HEK293 (cell line): ENCODE results near the gene SYCP2.

Experiments used
- CTCF ChIA-PET: fragments of 350-600 bp; formaldehyde crosslinking; extraction: SDS; loops from one replicate; lab custom pipeline; 2021; ENCODE audit warnings: antibody characterized with exemption; lab: Yijun Ruan, JAX
- POLR2A ChIA-PET: fragments of 300-600 bp; formaldehyde crosslinking; extraction: SDS; loops from one replicate; lab custom pipeline; 2020; ENCODE audit warnings: antibody characterized with exemption, inconsistent platforms; lab: Yijun Ruan, JAX
- H3K27ac ChIP-seq: fragments of 200-500 bp; sonication (Bioruptor generic); 2 replicates; pipeline ENCODE4 v1.5.1; 2014; ENCODE audit warnings: low read depth, low read length, control low read depth, inconsistent platforms; ENCODE audit errors: extremely low read depth
- H3K36me3 ChIP-seq, 2 experiments: fragments of 200-500 bp in 1 of 2; sonication (Bioruptor generic) in 1 of 2; 1 replicate in 1 of 2; 2 replicates in 1 of 2; pipeline ENCODE4 v1.5.1; 2014 to 2017; ENCODE audit warnings: inconsistent platforms in 2 of 2, low read length in 2 of 2; ENCODE audit not compliant: control insufficient read depth in 2 of 2, insufficient read depth in 1 of 2
- H3K4me1 ChIP-seq: fragments of 200-500 bp; sonication (Bioruptor generic); 2 replicates; pipeline ENCODE4 v1.5.1; 2014; ENCODE audit warnings: mild to moderate bottlenecking, low read length, inconsistent platforms; ENCODE audit not compliant: control insufficient read depth, insufficient read depth
- H3K4me3 ChIP-seq: 2 replicates; pipeline ENCODE4 v1.5.1; 2011; ENCODE audit warnings: low read depth, mild to moderate bottlenecking, control low read depth, low read length, moderate library complexity
- H3K9me3 ChIP-seq: fragments of 200-500 bp; sonication (Bioruptor generic); 2 replicates; pipeline ENCODE4 v1.5.1; 2014; ENCODE audit warnings: low read depth, low read length, inconsistent platforms; ENCODE audit not compliant: control insufficient read depth, insufficient read depth
- FEZF1 ChIP-seq: fragments of 450-650 bp; formaldehyde crosslinking; IDR thresholded peaks from 2 replicates; pipeline ENCODE4 v1.5.1; 2016; ENCODE audit warnings: missing biosample characterization, missing genetic modification characterization
- GFI1B ChIP-seq: fragments of 450-650 bp; formaldehyde crosslinking; IDR thresholded peaks from 2 replicates; pipeline ENCODE4 v1.5.1; 2016; ENCODE audit warnings: missing biosample characterization, missing genetic modification characterization
- SP2 ChIP-seq: fragments of 450-650 bp; formaldehyde crosslinking; IDR thresholded peaks from 2 replicates; pipeline ENCODE4 v1.5.1; 2016; ENCODE audit warnings: missing biosample characterization, missing genetic modification characterization
- SP3 ChIP-seq: fragments of 450-650 bp; formaldehyde crosslinking; IDR thresholded peaks from 2 replicates; pipeline ENCODE4 v1.5.1; 2016; ENCODE audit warnings: missing biosample characterization, missing genetic modification characterization
- ZEB2 ChIP-seq: fragments of 450-650 bp; formaldehyde crosslinking; IDR thresholded peaks from 2 replicates; pipeline ENCODE4 v1.5.1; 2016; ENCODE audit warnings: missing biosample characterization, missing genetic modification characterization
- ZFP69B ChIP-seq: fragments of 450-650 bp; formaldehyde crosslinking; IDR thresholded peaks from 2 replicates; pipeline ENCODE4 v1.5.1; 2016; ENCODE audit warnings: missing biosample characterization, missing genetic modification characterization
- ZNF10 ChIP-seq: fragments of 450-650 bp; formaldehyde crosslinking; IDR thresholded peaks from 2 replicates; pipeline ENCODE4 v1.5.1; 2017; ENCODE audit warnings: missing biosample characterization, missing genetic modification characterization
- ZNF311 ChIP-seq: fragments of 450-650 bp; formaldehyde crosslinking; IDR thresholded peaks from 2 replicates; pipeline ENCODE4 v1.5.1; 2017; ENCODE audit warnings: missing biosample characterization, missing genetic modification characterization, borderline replicate concordance
- ZNF335 ChIP-seq: fragments of 450-650 bp; formaldehyde crosslinking; conservative IDR thresholded peaks from 2 replicates; pipeline ENCODE4 v1.5.1; 2016; ENCODE audit warnings: missing biosample characterization, missing genetic modification characterization
- ZNF561 ChIP-seq: fragments of 450-650 bp; IDR thresholded peaks from 2 replicates; pipeline ENCODE4 v1.5.1; 2018; ENCODE audit warnings: missing biosample characterization, missing genetic modification characterization, borderline replicate concordance
- ZNF600 ChIP-seq: fragments of 450-650 bp; formaldehyde crosslinking; IDR thresholded peaks from 2 replicates; pipeline ENCODE4 v1.5.1; 2016; ENCODE audit warnings: missing biosample characterization, missing genetic modification characterization
- ZNF629 ChIP-seq: fragments of 450-650 bp; formaldehyde crosslinking; IDR thresholded peaks from 2 replicates; pipeline ENCODE4 v1.5.1; 2017; ENCODE audit warnings: missing biosample characterization, missing genetic modification characterization
- ZNF658 ChIP-seq: fragments of 450-650 bp; formaldehyde crosslinking; IDR thresholded peaks from 2 replicates; pipeline ENCODE4; 2016; ENCODE audit warnings: missing biosample characterization, missing genetic modification characterization
- ZNF670 ChIP-seq: fragments of 450-650 bp; formaldehyde crosslinking; IDR thresholded peaks from 2 replicates; pipeline ENCODE4 v1.5.1; 2016; ENCODE audit warnings: missing biosample characterization, missing genetic modification characterization, low read depth
- ZNF777 ChIP-seq: fragments of 450-650 bp; formaldehyde crosslinking; IDR thresholded peaks from 2 replicates; pipeline ENCODE4 v1.5.1; 2017; ENCODE audit warnings: missing biosample characterization, missing genetic modification characterization, borderline replicate concordance
- ZNF843 ChIP-seq: fragments of 450-650 bp; formaldehyde crosslinking; IDR thresholded peaks from 2 replicates; pipeline ENCODE4 v1.5.1; 2016; ENCODE audit warnings: missing biosample characterization, missing genetic modification characterization
- TF ChIP-seq, protein P1 (sequence below): fragments of 450-650 bp; formaldehyde crosslinking; IDR thresholded peaks from 2 replicates; pipeline ENCODE4 v1.5.1; 2016; ENCODE audit warnings: missing biosample characterization, missing genetic modification characterization
- TF ChIP-seq, protein P2 (sequence below): fragments of 450-650 bp; IDR thresholded peaks from 2 replicates; pipeline ENCODE4 v1.5.1; 2018; ENCODE audit warnings: missing biosample characterization, mild to moderate bottlenecking, missing genetic modification characterization
- TF ChIP-seq, protein P3 (sequence below): fragments of 450-650 bp; formaldehyde crosslinking; IDR thresholded peaks from 2 replicates; pipeline ENCODE4 v1.5.1; 2017; ENCODE audit warnings: missing biosample characterization, mild to moderate bottlenecking, missing genetic modification characterization, moderate library complexity
- TF ChIP-seq, protein P4 (sequence below): fragments of 450-650 bp; formaldehyde crosslinking; IDR thresholded peaks from 2 replicates; pipeline ENCODE4 v1.5.1; 2017; ENCODE audit warnings: missing biosample characterization, missing genetic modification characterization
- TF ChIP-seq, protein P5 (sequence below): fragments of 450-650 bp; formaldehyde crosslinking; conservative IDR thresholded peaks from 2 replicates; pipeline ENCODE4 v1.5.1; 2016; ENCODE audit warnings: low read depth, missing biosample characterization, missing genetic modification characterization

The SYCP2 gene

DNA sequence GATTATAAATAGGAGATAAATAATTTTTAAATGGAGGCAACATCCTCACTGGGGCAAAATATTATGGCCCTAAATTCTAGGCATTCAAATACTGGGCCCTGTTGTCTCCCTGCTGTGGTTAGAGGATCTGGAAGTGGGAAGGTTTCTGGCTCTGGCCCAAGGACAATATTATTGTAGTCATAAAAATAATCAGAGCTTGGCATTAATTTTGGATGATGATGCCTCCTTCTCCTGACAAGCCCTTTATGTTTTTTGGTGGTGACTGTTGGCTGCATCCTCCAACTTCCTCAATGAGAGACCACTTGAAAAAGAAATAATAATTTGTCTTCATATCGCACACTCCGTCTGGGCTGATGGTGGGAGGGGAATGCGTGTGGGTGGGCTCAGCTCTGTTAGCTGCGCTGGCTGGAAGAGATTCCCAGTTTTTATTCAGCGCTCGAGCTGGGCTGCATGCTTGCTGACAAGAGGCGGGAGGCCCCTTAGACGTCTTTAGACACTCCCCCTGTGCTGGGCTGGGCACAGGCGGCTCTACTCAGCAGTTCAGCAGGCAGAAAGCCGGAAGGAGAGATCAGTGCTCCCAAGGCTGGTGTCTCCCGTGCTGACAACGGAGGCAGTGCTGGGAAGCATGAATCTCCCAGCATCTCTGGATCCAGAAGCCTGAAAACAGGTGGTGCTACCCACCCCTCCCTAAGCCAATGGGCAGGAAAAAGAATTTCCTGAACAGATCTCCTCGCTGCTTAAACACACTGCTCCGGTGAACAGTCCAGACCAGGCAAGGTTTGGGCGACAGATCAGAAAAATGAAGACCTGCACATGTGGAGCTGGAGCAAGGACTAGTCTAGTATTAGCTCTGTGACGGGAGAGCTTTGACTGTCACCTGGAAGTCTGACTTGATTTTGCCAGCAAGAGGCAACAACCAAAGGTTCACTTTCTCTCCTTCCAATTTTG is 97.7 kb downstream of the SYCP2 start:
- H3K9me3 ChIP-seq = no peaks in the 10 kb centered on the region
- H3K27ac ChIP-seq = peak overlapping the region; percentile 77
- H3K4me3 ChIP-seq = peak overlapping the region; percentile 16
- no peaks in the 10 kb centered on the region for H3K36me3 ChIP-seq
- ChIA-PET CTCF (interaction anchor here (0.7 to 8.2 kb wide), 5 partner anchors 14 to 105 kb away, joined by 3 to 94 read pairs (median 4); partner anchors contain the start of genes FAM217B and PPP1R3D), POLR2A (interaction anchor here (0.8 to 1.7 kb wide), 3 partner anchors 14 to 104 kb away, joined by 3 to 6 read pairs (median 4); partner anchors contain the start of genes FAM217B and PPP1R3D)
- peaks cover 22% of the 10 kb centered on the region for H3K4me1 ChIP-seq
- TF ChIP-seq ZEB2 (0 out of 2 replicates have a peak, but pooled peaks have one; percentile 76), SP3 (peak; percentile 66; the same call in 1 of the 2 replicates), ZNF629 (tag by site-specific recombination) (peak; percentile 52; the same call in 1 of the 2 replicates), ZNF670 (tag by site-specific recombination) (no peak), ZNF600 (peak; percentile 52), ZNF777 (tag by site-specific recombination) (no peak), ZNF843 (peak; percentile 46; the same call in 1 of the 2 replicates), SP2 (tag by site-specific recombination) (peak; percentile 77), ZFP69B (tag by site-specific recombination) (0 out of 2 replicates have a peak, but pooled peaks have one; percentile 11), ZNF335 (peak; percentile 80), ZNF311 (tag by site-specific recombination) (no peak), GFI1B (tag by site-specific recombination) (no peak; the same call in 1 of the 2 replicates), ZNF10 (peak; percentile 76; the same call in 1 of the 2 replicates), ZNF658 (tag by site-specific recombination) (no peak), ZNF561 (peak; percentile 68; the same call in 1 of the 2 replicates), FEZF1 (tag by site-specific recombination) (peak; percentile 49)
- TF ChIP-seq, protein P1, sequence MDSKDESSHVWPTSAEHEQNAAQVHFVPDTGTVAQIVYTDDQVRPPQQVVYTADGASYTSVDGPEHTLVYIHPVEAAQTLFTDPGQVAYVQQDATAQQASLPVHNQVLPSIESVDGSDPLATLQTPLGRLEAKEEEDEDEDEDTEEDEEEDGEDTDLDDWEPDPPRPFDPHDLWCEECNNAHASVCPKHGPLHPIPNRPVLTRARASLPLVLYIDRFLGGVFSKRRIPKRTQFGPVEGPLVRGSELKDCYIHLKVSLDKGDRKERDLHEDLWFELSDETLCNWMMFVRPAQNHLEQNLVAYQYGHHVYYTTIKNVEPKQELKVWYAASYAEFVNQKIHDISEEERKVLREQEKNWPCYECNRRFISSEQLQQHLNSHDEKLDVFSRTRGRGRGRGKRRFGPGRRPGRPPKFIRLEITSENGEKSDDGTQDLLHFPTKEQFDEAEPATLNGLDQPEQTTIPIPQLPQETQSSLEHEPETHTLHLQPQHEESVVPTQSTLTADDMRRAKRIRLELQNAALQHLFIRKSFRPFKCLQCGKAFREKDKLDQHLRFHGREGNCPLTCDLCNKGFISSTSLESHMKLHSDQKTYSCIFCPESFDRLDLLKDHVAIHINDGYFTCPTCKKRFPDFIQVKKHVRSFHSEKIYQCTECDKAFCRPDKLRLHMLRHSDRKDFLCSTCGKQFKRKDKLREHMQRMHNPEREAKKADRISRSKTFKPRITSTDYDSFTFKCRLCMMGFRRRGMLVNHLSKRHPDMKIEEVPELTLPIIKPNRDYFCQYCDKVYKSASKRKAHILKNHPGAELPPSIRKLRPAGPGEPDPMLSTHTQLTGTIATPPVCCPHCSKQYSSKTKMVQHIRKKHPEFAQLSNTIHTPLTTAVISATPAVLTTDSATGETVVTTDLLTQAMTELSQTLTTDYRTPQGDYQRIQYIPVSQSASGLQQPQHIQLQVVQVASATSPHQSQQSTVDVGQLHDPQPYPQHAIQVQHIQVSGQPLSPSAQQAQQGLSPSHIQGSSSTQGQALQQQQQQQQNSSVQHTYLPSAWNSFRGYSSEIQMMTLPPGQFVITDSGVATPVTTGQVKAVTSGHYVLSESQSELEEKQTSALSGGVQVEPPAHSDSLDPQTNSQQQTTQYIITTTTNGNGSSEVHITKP = peak; percentile 67
- TF ChIP-seq, protein P2, sequence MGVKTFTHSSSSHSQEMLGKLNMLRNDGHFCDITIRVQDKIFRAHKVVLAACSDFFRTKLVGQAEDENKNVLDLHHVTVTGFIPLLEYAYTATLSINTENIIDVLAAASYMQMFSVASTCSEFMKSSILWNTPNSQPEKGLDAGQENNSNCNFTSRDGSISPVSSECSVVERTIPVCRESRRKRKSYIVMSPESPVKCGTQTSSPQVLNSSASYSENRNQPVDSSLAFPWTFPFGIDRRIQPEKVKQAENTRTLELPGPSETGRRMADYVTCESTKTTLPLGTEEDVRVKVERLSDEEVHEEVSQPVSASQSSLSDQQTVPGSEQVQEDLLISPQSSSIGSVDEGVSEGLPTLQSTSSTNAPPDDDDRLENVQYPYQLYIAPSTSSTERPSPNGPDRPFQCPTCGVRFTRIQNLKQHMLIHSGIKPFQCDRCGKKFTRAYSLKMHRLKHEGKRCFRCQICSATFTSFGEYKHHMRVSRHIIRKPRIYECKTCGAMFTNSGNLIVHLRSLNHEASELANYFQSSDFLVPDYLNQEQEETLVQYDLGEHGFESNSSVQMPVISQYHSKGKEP = peak; percentile 47; the same call in 1 of the 2 replicates
- TF ChIP-seq, protein P3, sequence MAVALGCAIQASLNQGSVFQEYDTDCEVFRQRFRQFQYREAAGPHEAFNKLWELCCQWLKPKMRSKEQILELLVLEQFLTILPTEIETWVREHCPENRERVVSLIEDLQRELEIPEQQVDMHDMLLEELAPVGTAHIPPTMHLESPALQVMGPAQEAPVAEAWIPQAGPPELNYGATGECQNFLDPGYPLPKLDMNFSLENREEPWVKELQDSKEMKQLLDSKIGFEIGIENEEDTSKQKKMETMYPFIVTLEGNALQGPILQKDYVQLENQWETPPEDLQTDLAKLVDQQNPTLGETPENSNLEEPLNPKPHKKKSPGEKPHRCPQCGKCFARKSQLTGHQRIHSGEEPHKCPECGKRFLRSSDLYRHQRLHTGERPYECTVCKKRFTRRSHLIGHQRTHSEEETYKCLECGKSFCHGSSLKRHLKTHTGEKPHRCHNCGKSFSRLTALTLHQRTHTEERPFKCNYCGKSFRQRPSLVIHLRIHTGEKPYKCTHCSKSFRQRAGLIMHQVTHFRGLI (tag by site-specific recombination) = peak; percentile 70; the same call in 1 of the 2 replicates
- TF ChIP-seq, protein P4, sequence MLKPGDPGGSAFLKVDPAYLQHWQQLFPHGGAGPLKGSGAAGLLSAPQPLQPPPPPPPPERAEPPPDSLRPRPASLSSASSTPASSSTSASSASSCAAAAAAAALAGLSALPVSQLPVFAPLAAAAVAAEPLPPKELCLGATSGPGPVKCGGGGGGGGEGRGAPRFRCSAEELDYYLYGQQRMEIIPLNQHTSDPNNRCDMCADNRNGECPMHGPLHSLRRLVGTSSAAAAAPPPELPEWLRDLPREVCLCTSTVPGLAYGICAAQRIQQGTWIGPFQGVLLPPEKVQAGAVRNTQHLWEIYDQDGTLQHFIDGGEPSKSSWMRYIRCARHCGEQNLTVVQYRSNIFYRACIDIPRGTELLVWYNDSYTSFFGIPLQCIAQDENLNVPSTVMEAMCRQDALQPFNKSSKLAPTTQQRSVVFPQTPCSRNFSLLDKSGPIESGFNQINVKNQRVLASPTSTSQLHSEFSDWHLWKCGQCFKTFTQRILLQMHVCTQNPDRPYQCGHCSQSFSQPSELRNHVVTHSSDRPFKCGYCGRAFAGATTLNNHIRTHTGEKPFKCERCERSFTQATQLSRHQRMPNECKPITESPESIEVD (tag by site-specific recombination) = peak; percentile 85
- TF ChIP-seq, protein P5, sequence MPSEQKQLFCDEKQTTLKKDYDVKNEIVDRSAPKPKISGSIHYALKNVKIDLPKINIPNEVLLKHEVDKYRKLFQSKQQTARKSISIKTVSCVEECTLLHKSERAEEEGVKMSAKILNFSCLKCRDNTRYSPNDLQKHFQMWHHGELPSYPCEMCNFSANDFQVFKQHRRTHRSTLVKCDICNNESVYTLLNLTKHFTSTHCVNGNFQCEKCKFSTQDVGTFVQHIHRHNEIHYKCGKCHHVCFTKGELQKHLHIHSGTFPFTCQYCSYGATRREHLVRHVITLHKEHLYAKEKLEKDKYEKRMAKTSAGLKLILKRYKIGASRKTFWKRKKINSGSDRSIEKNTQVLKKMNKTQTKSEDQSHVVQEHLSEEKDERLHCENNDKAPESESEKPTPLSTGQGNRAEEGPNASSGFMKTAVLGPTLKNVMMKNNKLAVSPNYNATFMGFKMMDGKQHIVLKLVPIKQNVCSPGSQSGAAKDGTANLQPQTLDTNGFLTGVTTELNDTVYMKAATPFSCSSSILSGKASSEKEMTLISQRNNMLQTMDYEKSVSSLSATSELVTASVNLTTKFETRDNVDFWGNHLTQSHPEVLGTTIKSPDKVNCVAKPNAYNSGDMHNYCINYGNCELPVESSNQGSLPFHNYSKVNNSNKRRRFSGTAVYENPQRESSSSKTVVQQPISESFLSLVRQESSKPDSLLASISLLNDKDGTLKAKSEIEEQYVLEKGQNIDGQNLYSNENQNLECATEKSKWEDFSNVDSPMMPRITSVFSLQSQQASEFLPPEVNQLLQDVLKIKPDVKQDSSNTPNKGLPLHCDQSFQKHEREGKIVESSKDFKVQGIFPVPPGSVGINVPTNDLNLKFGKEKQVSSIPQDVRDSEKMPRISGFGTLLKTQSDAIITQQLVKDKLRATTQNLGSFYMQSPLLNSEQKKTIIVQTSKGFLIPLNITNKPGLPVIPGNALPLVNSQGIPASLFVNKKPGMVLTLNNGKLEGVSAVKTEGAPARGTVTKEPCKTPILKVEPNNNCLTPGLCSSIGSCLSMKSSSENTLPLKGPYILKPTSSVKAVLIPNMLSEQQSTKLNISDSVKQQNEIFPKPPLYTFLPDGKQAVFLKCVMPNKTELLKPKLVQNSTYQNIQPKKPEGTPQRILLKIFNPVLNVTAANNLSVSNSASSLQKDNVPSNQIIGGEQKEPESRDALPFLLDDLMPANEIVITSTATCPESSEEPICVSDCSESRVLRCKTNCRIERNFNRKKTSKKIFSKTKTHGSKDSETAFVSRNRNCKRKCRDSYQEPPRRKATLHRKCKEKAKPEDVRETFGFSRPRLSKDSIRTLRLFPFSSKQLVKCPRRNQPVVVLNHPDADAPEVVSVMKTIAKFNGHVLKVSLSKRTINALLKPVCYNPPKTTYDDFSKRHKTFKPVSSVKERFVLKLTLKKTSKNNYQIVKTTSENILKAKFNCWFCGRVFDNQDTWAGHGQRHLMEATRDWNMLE (tag by site-specific recombination) = no peak
